Activated T-cell treated with anti-CD3 and anti-CD28 coated beads for 1 hour (primary cell): ENCODE results near the gene PRH1.

ENCODE experiments used
- DNase-seq: peaks from one replicate; pipeline ENCODE4 v3.0.0-alpha.2; 2020; ENCODE audit warnings: low read depth

The PRH1 gene

DNA sequence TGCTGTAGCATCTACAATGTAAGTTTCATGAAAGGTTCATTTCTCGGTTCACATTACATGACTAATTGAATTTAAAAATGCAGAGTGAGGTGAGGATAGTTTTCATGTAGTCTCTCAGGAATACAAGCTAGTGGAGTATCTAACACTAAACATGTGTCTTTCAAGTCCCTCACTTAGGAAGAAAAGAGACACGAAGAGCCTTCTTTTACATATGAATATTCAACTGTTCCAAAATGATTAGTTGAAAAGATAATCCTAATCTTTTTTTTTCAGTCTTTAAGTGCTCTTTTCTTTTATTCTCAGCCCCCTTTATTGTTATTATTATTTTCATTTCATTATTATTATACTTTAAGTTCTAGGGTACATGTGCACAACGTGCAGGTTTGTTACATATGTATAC, 45.6 kb downstream of the PRH1 start:
- DNase-seq = no peak
